Astrocyte (in vitro differentiated cells and primary cell): ENCODE results near the gene NOA1. TPM values are rescaled to one million over a fixed set of nuclear protein-coding genes. Genes with fewer than 3 reads are reported as not detected.
A peak's percentile ranks its signal among the peaks of the same experiment; 100 is the strongest.

ENCODE experiments used
- DNase-seq: peaks from one replicate; pipeline ENCODE4 v3.0.0-alpha.2; 2010; ENCODE audit warnings: low read depth
- FAIRE-seq: peaks from 2 replicates; lab custom pipeline; 2011; peaks lifted over from hg19 to GRCh38; lab: Jason Lieb, UNC
- H2AFZ ChIP-seq: 2 replicates; pipeline ENCODE4 v1.6.0; 2012; ENCODE audit warnings: low read depth, low read length, inconsistent platforms
- H3K27ac ChIP-seq: 2 replicates; pipeline ENCODE4 v1.5.1; 2011; ENCODE audit warnings: low read depth, low read length, inconsistent platforms
- H3K27me3 ChIP-seq: 2 replicates; pipeline ENCODE4 v1.6.0; 2011; ENCODE audit warnings: low read length, inconsistent platforms; ENCODE audit not compliant: insufficient read depth
- H3K36me3 ChIP-seq: 2 replicates; pipeline ENCODE4 v1.5.1; 2011; ENCODE audit warnings: low read length, inconsistent platforms; ENCODE audit not compliant: insufficient read depth
- H3K4me1 ChIP-seq: 2 replicates; pipeline ENCODE4 v1.5.1; 2011; ENCODE audit warnings: low read length, inconsistent platforms; ENCODE audit not compliant: insufficient read depth
- H3K4me2 ChIP-seq: 2 replicates; pipeline ENCODE4 v1.6.0; 2012; ENCODE audit warnings: low read length, inconsistent platforms
- H3K4me3 ChIP-seq: 2 replicates; pipeline ENCODE4 v1.5.1; 2011; ENCODE audit warnings: low read depth, mild to moderate bottlenecking, low read length, inconsistent platforms; ENCODE audit not compliant: insufficient read depth
- H3K79me2 ChIP-seq: 2 replicates; pipeline ENCODE4 v1.6.0; 2012; ENCODE audit warnings: mild to moderate bottlenecking, low read length, inconsistent platforms; ENCODE audit not compliant: insufficient read depth
- H3K9ac ChIP-seq: 2 replicates; pipeline ENCODE4 v1.6.0; 2012; ENCODE audit warnings: mild to moderate bottlenecking, low read length, inconsistent platforms
- H3K9me3 ChIP-seq: 2 replicates; pipeline ENCODE4 v1.5.1; 2012; ENCODE audit warnings: low read depth, mild to moderate bottlenecking, low read length, inconsistent platforms; ENCODE audit not compliant: insufficient read depth
- H4K20me1 ChIP-seq: 2 replicates; pipeline ENCODE4 v1.6.0; 2012; ENCODE audit warnings: low read length, inconsistent platforms; ENCODE audit not compliant: insufficient read depth
- H3K27ac Mint-ChIP-seq: one replicate; pipeline ENCODE4 v1.8.0; 2021; ENCODE audit warnings: mild to moderate bottlenecking, mixed read lengths; ENCODE audit not compliant: unreplicated experiment
- H3K27me3 Mint-ChIP-seq: one replicate; pipeline ENCODE4 v1.8.0; 2021; ENCODE audit warnings: low read depth, mixed read lengths; ENCODE audit not compliant: unreplicated experiment
- H3K36me3 Mint-ChIP-seq: one replicate; pipeline ENCODE4 v1.8.0; 2021; ENCODE audit warnings: low read depth, mixed read lengths; ENCODE audit not compliant: unreplicated experiment
- H3K4me1 Mint-ChIP-seq: one replicate; pipeline ENCODE4 v1.8.0; 2021; ENCODE audit warnings: low read depth, mixed read lengths; ENCODE audit not compliant: unreplicated experiment
- H3K4me3 Mint-ChIP-seq: one replicate; pipeline ENCODE4 v1.8.0; 2021; ENCODE audit warnings: mild to moderate bottlenecking, moderate library complexity, mixed read lengths; ENCODE audit not compliant: unreplicated experiment
- H3K9me3 Mint-ChIP-seq: one replicate; pipeline ENCODE4 v1.8.0; 2021; ENCODE audit warnings: mild to moderate bottlenecking, mixed read lengths; ENCODE audit not compliant: unreplicated experiment
- CTCF ChIP-seq: IDR thresholded peaks from 2 replicates; pipeline ENCODE4 v1.5.1; 2011; ENCODE audit warnings: low read depth, mild to moderate bottlenecking, inconsistent platforms, low read length, moderate library complexity; ENCODE audit not compliant: insufficient read depth
- EZH2 ChIP-seq: IDR thresholded peaks from 2 replicates; pipeline ENCODE4 v1.6.1; 2012; ENCODE audit warnings: mild to moderate bottlenecking, low read length, inconsistent platforms; ENCODE audit not compliant: insufficient read depth
- total RNA-seq: library from RNA; stranded (reverse); gene quantifications from 2 replicates; pipeline ENCODE4 v1.2.1, GENCODE V29; 2021

NOA1 gene
- total RNA-seq, 1 donor from 2014 or later, result 16.2 TPM

GRCh38 chr4:56986952-56987351 is 9.5 kb upstream of the NOA1 start:
- Mint-ChIP-seq H3K4me1 (peaks cover 26% of the 10 kb centered on the region), H3K27ac (no peak overlapping the region), H3K36me3 (peaks cover 35% of the 10 kb centered on the region), H3K9me3 (no peaks in the 10 kb centered on the region), H3K4me3 (no peak overlapping the region), H3K27me3 (no peaks in the 10 kb centered on the region)
- Histone ChIP-seq H3K27me3 (no peaks in the 10 kb centered on the region), H3K27ac (no peak overlapping the region), H3K36me3 (peaks cover 41% of the 10 kb centered on the region), H3K4me1 (peaks cover 10% of the 10 kb centered on the region), H2AFZ (no peak overlapping the region), H4K20me1 (peaks cover 71% of the 10 kb centered on the region), H3K9me3 (no peaks in the 10 kb centered on the region), H3K79me2 (peaks cover 100% of the 10 kb centered on the region), H3K4me2 (no peak overlapping the region), H3K4me3 (no peak overlapping the region), H3K9ac (no peak overlapping the region)
- TF ChIP-seq CTCF, result no peak
- FAIRE-seq, result no peak
- DNase-seq, result no peak

GRCh38 chr4:56986192-56986591 is 8.8 kb upstream of the NOA1 start:
- no peaks in the 10 kb centered on the region for H3K27me3 ChIP-seq
- no peak overlapping the region for H3K9ac ChIP-seq
- no peak for FAIRE-seq

GRCh38 chr4:56981795-56982201 is 4.4 kb upstream of the NOA1 start:
- H3K4me1 ChIP-seq, result peaks cover 28% of the 10 kb centered on the region
- H3K27me3 Mint-ChIP-seq, result no peaks in the 10 kb centered on the region
- no peak for FAIRE-seq
- peak overlapping the region; percentile 45 for H3K4me3 ChIP-seq
- peak overlapping the region; percentile 99 for H3K4me3 Mint-ChIP-seq
- H3K9me3 Mint-ChIP-seq, result no peaks in the 10 kb centered on the region
- no peaks in the 10 kb centered on the region for H3K27me3 ChIP-seq
- H3K36me3 Mint-ChIP-seq, result peaks cover 5% of the 10 kb centered on the region
- H3K9me3 ChIP-seq, result no peaks in the 10 kb centered on the region
- peaks cover 7% of the 10 kb centered on the region for H3K36me3 ChIP-seq
- H4K20me1 ChIP-seq, result peaks cover 51% of the 10 kb centered on the region
- H3K27ac ChIP-seq, result peak overlapping the region; percentile 89
- no peak overlapping the region for H2AFZ ChIP-seq
- H3K4me2 ChIP-seq, result peak overlapping the region; percentile 89
- H3K27ac Mint-ChIP-seq, result peak overlapping the region; percentile 92
- H3K79me2 ChIP-seq, result peaks cover 89% of the 10 kb centered on the region
- peak; percentile 77 for DNase-seq
- TF ChIP-seq EZH2, result no peak
- no peak for TF ChIP-seq CTCF
- peaks cover 24% of the 10 kb centered on the region for H3K4me1 Mint-ChIP-seq
- peak overlapping the region; percentile 71 for H3K9ac ChIP-seq

More at GRCh38 chr4:56986192-56986591, 8.8 kb upstream of the NOA1 start:
- H3K9me3 ChIP-seq, result no peaks in the 10 kb centered on the region
- Mint-ChIP-seq H3K4me3 (no peak overlapping the region), H3K4me1 (peaks cover 32% of the 10 kb centered on the region), H3K27ac (no peak overlapping the region), H3K27me3 (no peaks in the 10 kb centered on the region), H3K9me3 (no peaks in the 10 kb centered on the region), H3K36me3 (peaks cover 28% of the 10 kb centered on the region)
- H2AFZ ChIP-seq, result no peak overlapping the region
- H3K4me2 ChIP-seq, result no peak overlapping the region
- peaks cover 18% of the 10 kb centered on the region for H3K4me1 ChIP-seq
- peaks cover 71% of the 10 kb centered on the region for H4K20me1 ChIP-seq
- no peak for DNase-seq
- H3K79me2 ChIP-seq, result peaks cover 100% of the 10 kb centered on the region
- H3K36me3 ChIP-seq, result peaks cover 33% of the 10 kb centered on the region
- no peak overlapping the region for H3K27ac ChIP-seq
- H3K4me3 ChIP-seq, result no peak overlapping the region
- TF ChIP-seq CTCF (no peak), EZH2 (no peak)
